Smooth muscle cell of the coronary artery (primary cell): ENCODE results near the gene CDK14. TPM values are rescaled to one million over a fixed set of nuclear protein-coding genes. Genes with fewer than 3 reads are reported as not detected.

ENCODE experiments used
- total RNA-seq: library from RNA; depleted of rRNA; stranded (reverse); fragments of >200 nt; gene quantifications from 2 replicates; pipeline ENCODE4 v1.2.3, GENCODE V29; 2014; ENCODE audit warnings: low replicate concordance

Gene CDK14
- 28.7 and 54.0 TPM in 2 replicates for total RNA-seq

DNA sequence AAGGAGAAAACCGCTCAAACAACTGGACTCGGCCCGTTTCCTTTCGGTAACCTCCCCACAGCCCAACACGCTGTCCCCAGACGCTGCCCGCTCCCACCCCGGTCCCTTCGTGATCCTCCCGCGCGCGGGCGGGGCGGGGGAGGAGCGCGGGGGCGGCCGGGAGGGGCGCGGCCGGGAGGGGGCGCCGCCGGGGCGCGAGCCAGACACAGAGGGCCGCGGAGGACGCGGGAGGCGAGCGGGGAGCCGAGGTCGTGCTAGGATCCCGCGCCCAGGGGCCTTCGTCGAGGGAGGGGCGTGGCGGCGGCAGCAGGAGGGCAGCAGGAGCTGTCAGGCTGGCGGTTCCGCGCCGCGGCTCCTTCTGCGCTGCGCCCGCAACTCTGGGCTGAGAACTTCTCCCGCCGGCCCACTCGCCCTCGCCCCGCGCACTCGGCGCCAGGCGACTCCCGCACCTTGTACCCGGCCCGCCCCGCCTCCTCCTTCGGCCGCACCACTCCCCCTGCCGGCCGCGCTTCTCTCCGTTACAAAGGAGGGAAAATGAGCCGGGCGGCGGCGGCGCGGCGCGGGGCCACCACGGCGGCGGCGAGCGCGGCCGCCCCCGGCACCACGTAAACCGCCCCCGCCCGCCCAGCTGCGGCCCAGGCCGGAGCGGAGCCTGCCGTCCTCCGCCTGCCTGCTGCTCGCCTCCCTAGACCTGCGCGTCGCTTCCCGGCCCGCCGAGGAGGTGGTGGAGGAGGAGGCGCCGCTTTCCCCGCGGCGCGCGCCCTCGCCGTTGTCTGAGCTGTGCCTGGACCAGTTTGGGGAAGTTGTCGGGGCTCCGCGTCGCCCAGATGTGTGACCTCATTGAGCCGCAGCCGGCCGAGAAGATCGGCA lies at the start of gene CDK14:
Gene CDK14 (plus strand): TSS at position 521 of the 870 bp plus-strand sequence. CDS start 307 bp downstream, at position 828.

Other genes with a start within 250 kb of the CDK14 start
- 11.5 and 17.9 TPM in 2 replicates for gene GTPBP10, start 249.6 kb upstream of the CDK14 start, total RNA-seq
- gene CLDN12, start 192.9 kb upstream of the CDK14 start, total RNA-seq: 21.2 and 36.4 TPM in 2 replicates
- gene PTTG1IP2, start 126.7 kb upstream of the CDK14 start, total RNA-seq: not detected in 2 replicates